ENCODE data around the gene JSRP1. TPM values are rescaled to one million over a fixed set of nuclear protein-coding genes. Genes with fewer than 3 reads are reported as not detected.

Gene JSRP1
- total RNA-seq, 4 donors from 2014 or later, result not detected

- H3K27ac ChIP-seq, result no peak overlapping the region
- no peak for DNase-seq
- H3K4me3 ChIP-seq, result no peak overlapping the region
- no peak for TF ChIP-seq POLR2A (IDR thresholded peaks at IDR 0.05)
- no peak for TF ChIP-seq CTCF (IDR thresholded peaks at IDR 0.05)
- intact Hi-C loops (cut with DNase I; ENCODE audit: low total_unique reads), result no loop called here
- H3K9me3 ChIP-seq, result no peaks in the 10 kb centered on the region
- H3K4me1 ChIP-seq, result no peaks in the 10 kb centered on the region
- no peaks in the 10 kb centered on the region for H3K36me3 ChIP-seq
- H3K27me3 ChIP-seq, result no peaks in the 10 kb centered on the region
These were observed 39.6 kb downstream of the JSRP1 start for GRCh38 chr19:2216361-2217225.

GRCh38 chr19:2215281-2215751 lies 40.9 kb downstream of the JSRP1 start:
- no peaks in the 10 kb centered on the region for H3K36me3 ChIP-seq

GRCh38 chr19:2214251-2214650 lies 42.0 kb downstream of the JSRP1 start:
- Histone ChIP-seq H3K27ac (no peak overlapping the region), H3K9me3 (no peaks in the 10 kb centered on the region), H3K4me1 (no peaks in the 10 kb centered on the region), H3K27me3 (no peaks in the 10 kb centered on the region), H3K36me3 (no peaks in the 10 kb centered on the region), H3K4me3 (no peak overlapping the region)
- intact Hi-C loops (cut with DNase I; ENCODE audit: low total_unique reads), result no loop called here
- no peak for TF ChIP-seq POLR2A (IDR thresholded peaks at IDR 0.05)
- TF ChIP-seq CTCF (IDR thresholded peaks at IDR 0.05), result no peak
- DNase-seq, result no peak

More at GRCh38 chr19:2215281-2215751, 40.9 kb downstream of the JSRP1 start:
- Histone ChIP-seq H3K4me3 (no peak overlapping the region), H3K9me3 (no peaks in the 10 kb centered on the region), H3K4me1 (no peaks in the 10 kb centered on the region), H3K27me3 (no peaks in the 10 kb centered on the region), H3K27ac (no peak overlapping the region)
- TF ChIP-seq CTCF (IDR thresholded peaks at IDR 0.05) (no peak), POLR2A (IDR thresholded peaks at IDR 0.05) (no peak)
- intact Hi-C loops (cut with DNase I; ENCODE audit: low total_unique reads), result no loop called here
- no peak for DNase-seq

GRCh38 chr19:2213799-2214198 lies 42.4 kb downstream of the JSRP1 start:
- no peak overlapping the region for H3K27ac ChIP-seq
- intact Hi-C loops (cut with DNase I; ENCODE audit: low total_unique reads), result no loop called here
- no peaks in the 10 kb centered on the region for H3K9me3 ChIP-seq
- no peaks in the 10 kb centered on the region for H3K4me1 ChIP-seq
- H3K27me3 ChIP-seq, result no peaks in the 10 kb centered on the region
- no peak overlapping the region for H3K4me3 ChIP-seq
- H3K36me3 ChIP-seq, result no peaks in the 10 kb centered on the region
- TF ChIP-seq POLR2A (IDR thresholded peaks at IDR 0.05), result no peak
- TF ChIP-seq CTCF (IDR thresholded peaks at IDR 0.05), result no peak
- no peak for DNase-seq
